Lower leg skin (tissue), 4 donors: ENCODE data around the gene MGLL. TPM values are rescaled to one million over a fixed set of nuclear protein-coding genes. Genes with fewer than 3 reads are reported as not detected.

ENCODE experiments used
- DNase-seq, 2 donors: peaks; one replicate each; pipeline ENCODE4 v3.0.0-alpha.2; 2019; ENCODE audit warnings: low spot score in 2 of 2
- H3K4me3 ChIP-seq: fragments of 200-600 bp; sonication (generic); 2 replicates; pipeline ENCODE4 v1.5.1; 2017; ENCODE audit warnings: mild to moderate bottlenecking, low read depth; ENCODE audit not compliant: poor library complexity, severe bottlenecking
- CTCF ChIP-seq, 3 donors: fragments of 450-650 bp; IDR thresholded peaks; one replicate each; pipeline ENCODE4 v1.5.1; 2016; ENCODE audit warnings: antibody characterized with exemption in 3 of 3, mild to moderate bottlenecking in 3 of 3, moderate library complexity in 2 of 3
- POLR2A ChIP-seq, 2 donors: fragments of 450-650 bp; IDR thresholded peaks; one replicate each; pipeline ENCODE4 v1.6.1; 2016 to 2017; ENCODE audit warnings: antibody characterized with exemption in 2 of 2, mild to moderate bottlenecking in 1 of 2, moderate library complexity in 1 of 2
- WGBS, 2 donors: methylation state at CpG; one replicate each; pipeline ENCODE4 v1.1.5; 2018; 5-methylcytosine and 5-hydroxymethylcytosine counted together
- intact Hi-C: fragments of 100-400 bp; cut with DNase I; formaldehyde crosslinking; loops from one replicate; pipeline ENCODE4 v1.15.0; 2023; ENCODE audit warnings: low total_unique reads
- total RNA-seq, 4 donors: library from RNA; depleted of rRNA; stranded (reverse); fragments of >200 nt; gene quantifications; one replicate each; pipeline ENCODE4 v1.1.0, GENCODE V29; 2016

Gene MGLL
- total RNA-seq, 4 donors from 2014 or later = 44.0 to 57.4 (median 48.0) TPM

GRCh38 chr3:127792541-127793292 is 29.6 kb downstream of the MGLL start:
- intact Hi-C loops = no loop called here
- 63 to 64% methylated on average over 18 of the region's 18 CpGs for WGBS, 2 donors
- peak; percentile 50 to 90 for DNase-seq
- TF ChIP-seq CTCF (IDR thresholded peaks at IDR 0.05) (no peak), POLR2A (IDR thresholded peaks at IDR 0.05) (no peak)
- no peak overlapping the region for H3K4me3 ChIP-seq

GRCh38 chr3:127791221-127791913 is 30.9 kb downstream of the MGLL start:
- no peak overlapping the region for H3K4me3 ChIP-seq
- intact Hi-C loops = no loop called here
- TF ChIP-seq POLR2A (IDR thresholded peaks at IDR 0.05) (no peak), CTCF (IDR thresholded peaks at IDR 0.05) (no peak)
- 49 to 63% methylated on average over 9 of the region's 9 CpGs for WGBS, 2 donors
- DNase-seq = peak in 1 of 2 donors; percentile 54

GRCh38 chr3:127790882-127791183 is 31.5 kb downstream of the MGLL start:
- intact Hi-C loops = no loop called here
- no peak overlapping the region for H3K4me3 ChIP-seq
- peak in 1 of 2 donors; percentile 82 for DNase-seq
- 79 to 83% methylated on average over 7 of the region's 7 CpGs for WGBS, 2 donors
- no peak for TF ChIP-seq POLR2A (IDR thresholded peaks at IDR 0.05)
- TF ChIP-seq CTCF (IDR thresholded peaks at IDR 0.05) = no peak

GRCh38 chr3:127789990-127790881 is 32.1 kb downstream of the MGLL start:
- TF ChIP-seq POLR2A (IDR thresholded peaks at IDR 0.05) = no peak
- no peak for TF ChIP-seq CTCF (IDR thresholded peaks at IDR 0.05)
- H3K4me3 ChIP-seq = no peak overlapping the region
- 92 to 93% methylated on average over 19 of the region's 19 CpGs for WGBS, 2 donors
- DNase-seq = peak in 1 of 2 donors; percentile 36
- intact Hi-C loops = no loop called here

- intact Hi-C loops = no loop called here
- no peak for TF ChIP-seq CTCF (IDR thresholded peaks at IDR 0.05)
- no peak for TF ChIP-seq POLR2A (IDR thresholded peaks at IDR 0.05)
Observed at GRCh38 chr3:127789051-127789450, 33.3 kb downstream of the MGLL start.

More at GRCh38 chr3:127789051-127789450, 33.3 kb downstream of the MGLL start:
- WGBS, 2 donors = 82% methylated on average over 5 of the region's 5 CpGs
- no peak overlapping the region for H3K4me3 ChIP-seq
- DNase-seq = no peak
